IMR-90 (cell line): ENCODE measurements around the gene SNRNP70. TPM values are rescaled to one million over a fixed set of nuclear protein-coding genes. Genes with fewer than 3 reads are reported as not detected.

Source experiments
- ATAC-seq: fragments of 200-7000 bp; cut with Tn5 transposase; 2 replicates; pipeline ENCODE4 v1.9.1; 2020; ENCODE audit warnings: low read depth, mild to moderate bottlenecking, moderate library complexity
- BruUV-seq: library from RNA; stranded (reverse); fragments of 400-500 nt; replicated peaks from 2 replicates; lab custom pipeline; 2021; lab: Mats Ljungman, UMichigan
- CTCF ChIA-PET: fragments of 300-600 bp; formaldehyde crosslinking; extraction: SDS; loops from one replicate; lab custom pipeline; 2021; ENCODE audit warnings: antibody characterized with exemption; lab: Yijun Ruan, JAX
- POLR2A ChIA-PET: fragments of 300-600 bp; sonication (Branson Sonifier 250); formaldehyde crosslinking; loops from one replicate; lab custom pipeline; 2022; ENCODE audit warnings: antibody characterized with exemption; ENCODE audit not compliant: unreplicated experiment; lab: Charles Lee
- DNase-seq: peaks from one replicate; pipeline ENCODE4 v3.0.0; 2013
- H2AFZ ChIP-seq: replicated peaks from 2 replicates; pipeline ENCODE3; 2013; ENCODE audit warnings: low read length, mild to moderate bottlenecking; ENCODE audit not compliant: poor library complexity
- H2AK5ac ChIP-seq: 2 replicates; pipeline ENCODE4 v1.6.1; 2013; ENCODE audit warnings: low read depth, low read length, inconsistent platforms
- H2AK9ac ChIP-seq: replicated peaks from 2 replicates; pipeline ENCODE3; 2013; ENCODE audit warnings: mild to moderate bottlenecking, low read depth, low read length, moderate library complexity; ENCODE audit not compliant: poor library complexity
- H2BK120ac ChIP-seq: 2 replicates; pipeline ENCODE4 v1.6.1; 2013; ENCODE audit warnings: low read depth, low read length, inconsistent platforms
- H2BK15ac ChIP-seq: 3 replicates; pipeline ENCODE4 v1.6.1; 2013; ENCODE audit warnings: low read depth, low read length, inconsistent platforms
- H2BK20ac ChIP-seq: 2 replicates; pipeline ENCODE4 v1.6.1; 2013; ENCODE audit warnings: low read depth, mild to moderate bottlenecking, inconsistent platforms, low read length, moderate library complexity
- H2BK5ac ChIP-seq: 2 replicates; pipeline ENCODE4 v1.6.1; 2013; ENCODE audit warnings: mild to moderate bottlenecking, low read depth, low read length, inconsistent platforms; ENCODE audit not compliant: poor library complexity, severe bottlenecking
- H3K14ac ChIP-seq: replicated peaks from 2 replicates; pipeline ENCODE4 v1.6.1; 2013; ENCODE audit warnings: low read depth, low read length, inconsistent platforms
- H3K18ac ChIP-seq: 2 replicates; pipeline ENCODE4 v1.6.1; 2013; ENCODE audit warnings: low read depth, low read length, control low read depth
- H3K23ac ChIP-seq: 2 replicates; pipeline ENCODE4 v1.6.1; 2013; ENCODE audit warnings: low read depth, low read length, inconsistent platforms
- H3K27ac ChIP-seq: 2 replicates; pipeline ENCODE4 v1.5.1; 2013; ENCODE audit warnings: mild to moderate bottlenecking, control low read depth, low read length; ENCODE audit not compliant: insufficient read depth
- H3K27me3 ChIP-seq: 2 replicates; pipeline ENCODE4 v1.6.1; 2013; ENCODE audit warnings: low read length; ENCODE audit not compliant: control insufficient read depth, insufficient read depth
- H3K36me3 ChIP-seq: 2 replicates; pipeline ENCODE4 v1.6.1; 2013; ENCODE audit warnings: low read length, mixed read lengths; ENCODE audit not compliant: control insufficient read depth, insufficient read depth
- H3K4ac ChIP-seq: 2 replicates; pipeline ENCODE4 v1.6.1; 2013; ENCODE audit warnings: low read depth, low read length, inconsistent platforms
- H3K4me1 ChIP-seq: 2 replicates; pipeline ENCODE4 v1.6.1; 2013; ENCODE audit warnings: low read length, mixed read lengths; ENCODE audit not compliant: control insufficient read depth, insufficient read depth
- H3K4me2 ChIP-seq: 2 replicates; pipeline ENCODE4 v1.6.1; 2013; ENCODE audit warnings: low read depth, mild to moderate bottlenecking, control low read depth, low read length, moderate library complexity
- H3K4me3 ChIP-seq: 2 replicates; pipeline ENCODE4 v1.5.1; 2013; ENCODE audit warnings: low read depth, mild to moderate bottlenecking, control low read depth, low read length, moderate library complexity; ENCODE audit not compliant: insufficient read depth
- H3K56ac ChIP-seq: 2 replicates; pipeline ENCODE4 v1.6.1; 2013; ENCODE audit warnings: low read length, inconsistent platforms; ENCODE audit not compliant: insufficient read depth; ENCODE audit errors: extremely low read depth
- H3K79me1 ChIP-seq, 2 experiments: 2 replicates each; pipeline ENCODE4 v1.6.1; 2013; ENCODE audit warnings: low read length in 2 of 2, inconsistent platforms in 1 of 2, low read depth in 1 of 2
- H3K9ac ChIP-seq: 2 replicates; pipeline ENCODE4 v1.6.1; 2013; ENCODE audit warnings: low read depth, low read length, control low read depth
- H3K9me1 ChIP-seq: 2 replicates; pipeline ENCODE4 v1.6.1; 2013; ENCODE audit warnings: low read length, inconsistent platforms; ENCODE audit not compliant: insufficient read depth
- H3K9me3 ChIP-seq: 2 replicates; pipeline ENCODE4 v1.6.1; 2013; ENCODE audit warnings: low read length; ENCODE audit not compliant: control insufficient read depth, insufficient read depth
- H4K20me1 ChIP-seq: 2 replicates; pipeline ENCODE4 v1.6.1; 2013; ENCODE audit warnings: low read length, inconsistent platforms; ENCODE audit not compliant: insufficient read depth
- H4K5ac ChIP-seq: 2 replicates; pipeline ENCODE4 v1.6.1; 2013; ENCODE audit warnings: mild to moderate bottlenecking, low read depth, low read length, control low read depth
- H4K8ac ChIP-seq, 2 experiments: 2 replicates each; pipeline ENCODE4 v1.6.1; 2013; ENCODE audit warnings: low read depth in 2 of 2, low read length in 2 of 2, control low read depth in 1 of 2, inconsistent platforms in 1 of 2
- H4K91ac ChIP-seq: 2 replicates; pipeline ENCODE4 v1.6.1; 2013; ENCODE audit warnings: low read depth, low read length, inconsistent platforms; ENCODE audit not compliant: insufficient read depth
- BHLHE40 ChIP-seq: fragments of 150-350 bp; IDR thresholded peaks from 2 replicates; pipeline ENCODE4 v1.6.1; 2016; ENCODE audit warnings: mild to moderate bottlenecking, low read depth, low read length
- CEBPB ChIP-seq: IDR thresholded peaks from 2 replicates; pipeline ENCODE4 v1.6.1; 2012; ENCODE audit warnings: low read depth, low read length, improper control_type of control experiment
- CHD1 ChIP-seq: IDR thresholded peaks from 2 replicates; pipeline ENCODE4 v1.6.1; 2012; ENCODE audit warnings: low read depth, low read length, improper control_type of control experiment
- NFE2L2 ChIP-seq: fragments of 150-350 bp; IDR thresholded peaks from 2 replicates; pipeline ENCODE4 v1.6.1; 2016; ENCODE audit warnings: low read depth, mild to moderate bottlenecking, low read length
- RFX5 ChIP-seq: IDR thresholded peaks from 2 replicates; pipeline ENCODE4 v1.8.0; 2012; ENCODE audit warnings: low read depth, mild to moderate bottlenecking, low read length, moderate library complexity
- WGBS, 2 experiments: methylation state at CpG; one replicate each; pipeline versions ENCODE4 v1.1.5 to v1.1.7; 2013; ENCODE audit warnings: missing lambda C conversion rate in 2 of 2; ENCODE audit not compliant: insufficient read length in 1 of 2; ENCODE audit errors: extremely low coverage in 2 of 2; 5-methylcytosine and 5-hydroxymethylcytosine counted together
- dilution Hi-C: fragments of 300-500 bp; cut with HindIII; formaldehyde crosslinking; loops from one replicate; pipeline ENCODE4 v1.14.3; 2018; ENCODE audit warnings: low sequenced_read_pairs; ENCODE audit not compliant: unreplicated experiment
- in situ Hi-C: fragments of 300-500 bp; cut with MboI; formaldehyde crosslinking; loops from 3 replicates; pipeline ENCODE4 v1.14.3; 2019; ENCODE audit warnings: low sequenced_read_pairs, inconsistent platforms, mixed read lengths
- intact Hi-C: fragments of 100-400 bp; cut with micrococcal nuclease; formaldehyde crosslinking; loops from 2 replicates; pipeline ENCODE4 v1.10.0; 2022
- polyA plus RNA-seq, 3 experiments: library from polyadenylated mRNA; depleted of rRNA; stranded (reverse); fragments of >200 nt; gene quantifications; 2 replicates each; pipeline ENCODE4 v1.2.3, GENCODE V29; 2012; ENCODE audit warnings: low replicate concordance in 1 of 3
- total RNA-seq: library from RNA; depleted of rRNA; stranded (reverse); fragments of >200 nt; gene quantifications from 2 replicates; pipeline ENCODE4 v1.2.3, GENCODE V29; 2012
- TF ChIP-seq, protein P1 (sequence below): fragments of 150-350 bp; IDR thresholded peaks from 2 replicates; pipeline ENCODE4 v1.6.1; 2017; ENCODE audit warnings: mild to moderate bottlenecking, antibody characterized with exemption, low read length, low read depth
- TF ChIP-seq, protein P2 (sequence below): fragments of 150-350 bp; IDR thresholded peaks from 2 replicates; pipeline ENCODE4 v1.6.1; 2016; ENCODE audit warnings: low read depth, mild to moderate bottlenecking, low read length, moderate library complexity, borderline replicate concordance

SNRNP70 gene
- total and polyA plus RNA-seq, 2 of the 4 experiments (the other 2 are of a cell fraction) = 72.8 to 200 TPM

GRCh38 chr19:49092686-49093085 lies 7.4 kb downstream of the SNRNP70 start:
- Histone ChIP-seq H3K4me3 (no peak overlapping the region), H2AK9ac (no peak overlapping the region), H3K79me1 (peaks cover 34 to 62% of the 10 kb centered on the region in 2 experiments), H2BK15ac (no peak overlapping the region), H3K23ac (no peak overlapping the region), H3K4me2 (no peak overlapping the region), H4K20me1 (peaks cover 77% of the 10 kb centered on the region), H3K9me3 (no peaks in the 10 kb centered on the region), H3K18ac (no peak overlapping the region), H3K4me1 (no peaks in the 10 kb centered on the region), H2BK20ac (no peak overlapping the region), H4K5ac (no peak overlapping the region), H4K8ac (no peak overlapping the region), H3K27me3 (no peaks in the 10 kb centered on the region), H3K14ac (no peak overlapping the region), H3K56ac (no peak overlapping the region), H2AFZ (no peak overlapping the region), H3K9ac (no peak overlapping the region), H3K9me1 (no peaks in the 10 kb centered on the region), H4K91ac (no peak overlapping the region), H2BK120ac (no peak overlapping the region), H3K36me3 (peaks cover 69% of the 10 kb centered on the region), H3K4ac (no peak overlapping the region), H2AK5ac (no peak overlapping the region), H3K27ac (no peak overlapping the region), H2BK5ac (no peak overlapping the region)
- TF ChIP-seq, protein P1, sequence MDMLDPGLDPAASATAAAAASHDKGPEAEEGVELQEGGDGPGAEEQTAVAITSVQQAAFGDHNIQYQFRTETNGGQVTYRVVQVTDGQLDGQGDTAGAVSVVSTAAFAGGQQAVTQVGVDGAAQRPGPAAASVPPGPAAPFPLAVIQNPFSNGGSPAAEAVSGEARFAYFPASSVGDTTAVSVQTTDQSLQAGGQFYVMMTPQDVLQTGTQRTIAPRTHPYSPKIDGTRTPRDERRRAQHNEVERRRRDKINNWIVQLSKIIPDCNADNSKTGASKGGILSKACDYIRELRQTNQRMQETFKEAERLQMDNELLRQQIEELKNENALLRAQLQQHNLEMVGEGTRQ = no peak
- TF ChIP-seq RFX5 (no peak), NFE2L2 (no peak), CHD1 (no peak), BHLHE40 (no peak), CEBPB (no peak)
- TF ChIP-seq, protein P2, sequence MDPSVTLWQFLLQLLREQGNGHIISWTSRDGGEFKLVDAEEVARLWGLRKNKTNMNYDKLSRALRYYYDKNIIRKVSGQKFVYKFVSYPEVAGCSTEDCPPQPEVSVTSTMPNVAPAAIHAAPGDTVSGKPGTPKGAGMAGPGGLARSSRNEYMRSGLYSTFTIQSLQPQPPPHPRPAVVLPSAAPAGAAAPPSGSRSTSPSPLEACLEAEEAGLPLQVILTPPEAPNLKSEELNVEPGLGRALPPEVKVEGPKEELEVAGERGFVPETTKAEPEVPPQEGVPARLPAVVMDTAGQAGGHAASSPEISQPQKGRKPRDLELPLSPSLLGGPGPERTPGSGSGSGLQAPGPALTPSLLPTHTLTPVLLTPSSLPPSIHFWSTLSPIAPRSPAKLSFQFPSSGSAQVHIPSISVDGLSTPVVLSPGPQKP = no peak
- POLR2A ChIA-PET = no interaction called here
- DNase-seq (no peak), ATAC-seq (no peak)
- 100% methylated on average over 5 of the region's 6 CpGs; no CpG with 5 or more reads in 1 of the 2 experiments for WGBS, 2 experiments
- CTCF ChIA-PET = no interaction called here
- no TSS peak for BruUV-seq
- in situ Hi-C loops = no loop called here
- intact Hi-C loops = no loop called here
- dilution Hi-C loops = no loop called here
